Vagina (tissue), 2 donors: Measurements from ENCODE around the gene ZPBP2.

ENCODE experiments used
- CTCF ChIP-seq, 3 experiments: fragments of 450-650 bp in 2 of 3; fragments of 200-600 bp in 1 of 3; sonication (generic) in 1 of 3; IDR thresholded peaks; one replicate each; pipeline ENCODE4 v1.5.1; 2017 to 2019; ENCODE audit warnings: antibody characterized with exemption in 3 of 3, mild to moderate bottlenecking in 2 of 3, moderate library complexity in 2 of 3
- POLR2A ChIP-seq, 2 donors: fragments of 450-650 bp; IDR thresholded peaks; one replicate each; pipeline ENCODE4 v1.6.1; 2017; ENCODE audit warnings: antibody characterized with exemption in 2 of 2, mild to moderate bottlenecking in 2 of 2, moderate library complexity in 2 of 2

- TF ChIP-seq CTCF (IDR thresholded peaks at IDR 0.05) (no peak), POLR2A (IDR thresholded peaks at IDR 0.05) (no peak)
Observed at GRCh38 chr17:39838784-39839183, 29.2 kb upstream of the ZPBP2 start.
